ENCODE measurements around the gene MST1R. TPM values are rescaled to one million over a fixed set of nuclear protein-coding genes. Genes with fewer than 3 reads are reported as not detected.

Gene MST1R
- total and polyA plus RNA-seq, 9 of the 15 experiments (the other 6 are each of a cell fraction or from before 2014, with no cell fraction given): 1.3 to 10.0 (median 3.8) TPM

DNA sequence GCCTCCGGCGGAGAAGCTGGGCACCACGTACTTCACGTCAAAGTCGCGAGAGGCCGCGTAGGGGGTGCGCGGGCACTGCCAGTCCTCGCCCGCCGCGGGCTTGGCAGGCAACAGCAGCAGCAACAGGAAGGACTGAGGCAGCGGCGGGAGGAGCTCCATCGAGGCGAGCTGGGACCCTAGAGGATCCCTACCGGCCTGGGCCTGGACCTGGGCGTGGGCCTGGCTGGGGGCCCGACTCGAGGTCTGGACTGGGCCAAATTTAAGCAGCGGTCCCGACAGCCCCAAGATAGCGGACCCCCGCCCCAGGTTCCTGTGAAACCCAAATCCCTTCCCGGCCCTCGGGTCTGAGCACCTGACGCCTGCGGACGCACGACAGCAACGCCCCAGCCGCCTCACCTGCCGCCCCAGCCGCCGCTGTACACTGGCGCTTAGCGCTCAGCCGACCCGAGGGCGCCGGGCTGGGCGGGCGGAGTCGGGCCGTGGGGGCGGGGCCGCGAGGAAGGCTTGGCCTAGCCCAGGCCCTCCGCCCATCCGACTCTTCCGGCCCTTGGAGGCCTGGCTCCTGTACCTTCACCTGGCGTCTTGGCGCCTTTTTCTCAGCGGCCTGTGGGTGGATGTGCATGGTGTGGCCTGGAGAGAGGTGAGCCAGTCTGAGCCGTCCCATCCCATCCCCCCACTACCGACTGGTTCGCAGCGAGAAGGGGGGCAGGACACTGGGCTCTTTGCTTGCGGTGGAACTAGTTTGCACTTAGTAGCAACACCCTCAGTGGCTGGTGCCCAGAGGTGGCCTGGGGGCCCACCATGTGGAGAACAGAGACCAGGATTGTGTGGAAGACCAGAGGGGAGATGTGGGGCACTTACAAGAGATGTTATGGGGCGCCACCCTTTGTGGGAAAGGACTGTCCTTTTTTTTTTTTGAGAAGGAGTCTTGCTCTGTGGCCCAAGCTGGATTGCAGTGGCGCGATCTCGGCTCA lies at the start of gene MST1R (continued):
- TF ChIP-seq ZNF766 (CRISPR knock-in tag; conservative IDR thresholded peaks at IDR 0.05): no peak
- no peak for TF ChIP-seq IFI16 (CRISPR knock-in tag; IDR thresholded peaks at IDR 0.05)
- TF ChIP-seq, protein P1, sequence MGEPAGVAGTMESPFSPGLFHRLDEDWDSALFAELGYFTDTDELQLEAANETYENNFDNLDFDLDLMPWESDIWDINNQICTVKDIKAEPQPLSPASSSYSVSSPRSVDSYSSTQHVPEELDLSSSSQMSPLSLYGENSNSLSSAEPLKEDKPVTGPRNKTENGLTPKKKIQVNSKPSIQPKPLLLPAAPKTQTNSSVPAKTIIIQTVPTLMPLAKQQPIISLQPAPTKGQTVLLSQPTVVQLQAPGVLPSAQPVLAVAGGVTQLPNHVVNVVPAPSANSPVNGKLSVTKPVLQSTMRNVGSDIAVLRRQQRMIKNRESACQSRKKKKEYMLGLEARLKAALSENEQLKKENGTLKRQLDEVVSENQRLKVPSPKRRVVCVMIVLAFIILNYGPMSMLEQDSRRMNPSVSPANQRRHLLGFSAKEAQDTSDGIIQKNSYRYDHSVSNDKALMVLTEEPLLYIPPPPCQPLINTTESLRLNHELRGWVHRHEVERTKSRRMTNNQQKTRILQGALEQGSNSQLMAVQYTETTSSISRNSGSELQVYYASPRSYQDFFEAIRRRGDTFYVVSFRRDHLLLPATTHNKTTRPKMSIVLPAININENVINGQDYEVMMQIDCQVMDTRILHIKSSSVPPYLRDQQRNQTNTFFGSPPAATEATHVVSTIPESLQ (CRISPR knock-in tag; IDR thresholded peaks at IDR 0.05): no peak
- TF ChIP-seq, protein P2, sequence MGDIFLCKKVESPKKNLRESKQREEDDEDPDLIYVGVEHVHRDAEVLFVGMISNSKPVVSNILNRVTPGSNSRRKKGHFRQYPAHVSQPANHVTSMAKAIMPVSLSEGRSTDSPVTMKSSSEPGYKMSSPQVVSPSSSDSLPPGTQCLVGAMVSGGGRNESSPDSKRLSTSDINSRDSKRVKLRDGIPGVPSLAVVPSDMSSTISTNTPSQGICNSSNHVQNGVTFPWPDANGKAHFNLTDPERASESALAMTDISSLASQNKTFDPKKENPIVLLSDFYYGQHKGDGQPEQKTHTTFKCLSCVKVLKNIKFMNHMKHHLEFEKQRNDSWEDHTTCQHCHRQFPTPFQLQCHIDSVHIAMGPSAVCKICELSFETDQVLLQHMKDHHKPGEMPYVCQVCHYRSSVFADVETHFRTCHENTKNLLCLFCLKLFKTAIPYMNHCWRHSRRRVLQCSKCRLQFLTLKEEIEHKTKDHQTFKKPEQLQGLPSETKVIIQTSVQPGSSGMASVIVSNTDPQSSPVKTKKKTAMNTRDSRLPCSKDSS (IDR thresholded peaks at IDR 0.05; ENCODE audit: low read depth, partially characterized antibody): no peak
- TF ChIP-seq RBM34 (IDR thresholded peaks at IDR 0.05; ENCODE audit: borderline replicate concordance, insufficient read depth, low read length): no peak
- TF ChIP-seq MCM5 (IDR thresholded peaks at IDR 0.05; ENCODE audit: low read depth): no peak
- TF ChIP-seq SOX6 (IDR thresholded peaks at IDR 0.05): no peak
- no peak for TF ChIP-seq SRSF1 (IDR thresholded peaks at IDR 0.05; ENCODE audit: low read depth, low read length)
- no peak for TF ChIP-seq IRF2 (CRISPR knock-in tag; IDR thresholded peaks at IDR 0.05)
- no peak for TF ChIP-seq HDAC8 (tag; IDR thresholded peaks at IDR 0.05)
- no peak for TF ChIP-seq NCOA4 (IDR thresholded peaks at IDR 0.05; ENCODE audit: partially characterized antibody)
- TF ChIP-seq, protein P3, sequence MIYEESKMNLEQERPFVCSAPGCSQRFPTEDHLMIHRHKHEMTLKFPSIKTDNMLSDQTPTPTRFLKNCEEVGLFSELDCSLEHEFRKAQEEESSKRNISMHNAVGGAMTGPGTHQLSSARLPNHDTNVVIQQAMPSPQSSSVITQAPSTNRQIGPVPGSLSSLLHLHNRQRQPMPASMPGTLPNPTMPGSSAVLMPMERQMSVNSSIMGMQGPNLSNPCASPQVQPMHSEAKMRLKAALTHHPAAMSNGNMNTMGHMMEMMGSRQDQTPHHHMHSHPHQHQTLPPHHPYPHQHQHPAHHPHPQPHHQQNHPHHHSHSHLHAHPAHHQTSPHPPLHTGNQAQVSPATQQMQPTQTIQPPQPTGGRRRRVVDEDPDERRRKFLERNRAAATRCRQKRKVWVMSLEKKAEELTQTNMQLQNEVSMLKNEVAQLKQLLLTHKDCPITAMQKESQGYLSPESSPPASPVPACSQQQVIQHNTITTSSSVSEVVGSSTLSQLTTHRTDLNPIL (CRISPR knock-in tag; IDR thresholded peaks at IDR 0.05): no peak
- peak; percentile 65 for TF ChIP-seq MAX (CRISPR knock-in tag; IDR thresholded peaks at IDR 0.05)
- TF ChIP-seq ZNF217 (CRISPR knock-in tag; IDR thresholded peaks at IDR 0.05): no peak
- TF ChIP-seq ZNF507 (tag; conservative IDR thresholded peaks at IDR 0.05): no peak
- TF ChIP-seq MAZ (CRISPR knock-in tag; conservative IDR thresholded peaks at IDR 0.05 in 1 of 2, IDR thresholded peaks at IDR 0.05 in 1 of 2): peak in 1 of 2 experiments; percentile 20; a peak in 2 of 4 replicates
- TF ChIP-seq NFRKB (IDR thresholded peaks at IDR 0.05; ENCODE audit: low read depth): no peak
- no peak; the same call in 1 of the 2 replicates for TF ChIP-seq POLR2AphosphoS5 (IDR thresholded peaks at IDR 0.05; ENCODE audit: control insufficient read depth, insufficient read depth, low read depth, low read length)
- TF ChIP-seq TAF7 (tag; IDR thresholded peaks at IDR 0.05): no peak
- TF ChIP-seq MCM2 (IDR thresholded peaks at IDR 0.05; ENCODE audit: low read depth): no peak
- no peak for TF ChIP-seq RCOR1 (IDR thresholded peaks at IDR 0.05; ENCODE audit: borderline replicate concordance in 1 of 2, low read depth in 2 of 2, low read length in 2 of 2)
- TF ChIP-seq SMAD3 (CRISPR knock-in tag; conservative IDR thresholded peaks at IDR 0.05): no peak
- no peak for TF ChIP-seq ZNF717 (CRISPR knock-in tag; IDR thresholded peaks at IDR 0.05)
- TF ChIP-seq CBX5 (IDR thresholded peaks at IDR 0.05; ENCODE audit: borderline replicate concordance, low read depth): no peak
